IPS DF 6.9 (cell line): Measurements from ENCODE around the gene ELMOD1.

Source experiments
- DNase-seq: peaks from one replicate; pipeline ENCODE4 v3.0.0-alpha.2; 2013; ENCODE audit warnings: low read depth, low spot score
- H3K27ac ChIP-seq: one replicate; pipeline ENCODE4 v1.5.1; 2013; ENCODE audit warnings: low read length, control low read depth
- H3K27me3 ChIP-seq: 2 replicates; pipeline ENCODE4 v1.6.1; 2013; ENCODE audit warnings: mild to moderate bottlenecking, low read length; ENCODE audit not compliant: control insufficient read depth, insufficient read depth
- H3K36me3 ChIP-seq: 2 replicates; pipeline ENCODE4 v1.6.1; 2013; ENCODE audit warnings: low read length; ENCODE audit not compliant: control insufficient read depth, insufficient read depth
- H3K4me1 ChIP-seq: 2 replicates; pipeline ENCODE4 v1.6.1; 2013; ENCODE audit warnings: low read length; ENCODE audit not compliant: control insufficient read depth, insufficient read depth
- H3K4me3 ChIP-seq: 2 replicates; pipeline ENCODE4 v1.5.1; 2013; ENCODE audit warnings: mild to moderate bottlenecking, low read length
- H3K9me3 ChIP-seq: 2 replicates; pipeline ENCODE4 v1.6.1; 2013; ENCODE audit warnings: low read length, inconsistent platforms; ENCODE audit not compliant: control insufficient read depth, insufficient read depth
- WGBS: extraction: QIAGEN DNeasy Blood & Tissue Kit; methylation state at CpG from one replicate; pipeline ENCODE4 v1.1.7; 2013; ENCODE audit warnings: mixed read lengths, missing lambda C conversion rate; ENCODE audit not compliant: insufficient read length, insufficient coverage; 5-methylcytosine and 5-hydroxymethylcytosine counted together

ELMOD1 gene

GRCh38 chr11:107631931-107632330 is 41.0 kb downstream of the ELMOD1 start:
- DNase-seq, result no peak
- Histone ChIP-seq H3K27me3 (no peaks in the 10 kb centered on the region), H3K27ac (no peak overlapping the region), H3K36me3 (no peaks in the 10 kb centered on the region), H3K4me3 (no peak overlapping the region), H3K4me1 (no peaks in the 10 kb centered on the region), H3K9me3 (no peaks in the 10 kb centered on the region)
- WGBS, result no CpG with 5 or more reads among the region's 2 CpGs

DNA sequence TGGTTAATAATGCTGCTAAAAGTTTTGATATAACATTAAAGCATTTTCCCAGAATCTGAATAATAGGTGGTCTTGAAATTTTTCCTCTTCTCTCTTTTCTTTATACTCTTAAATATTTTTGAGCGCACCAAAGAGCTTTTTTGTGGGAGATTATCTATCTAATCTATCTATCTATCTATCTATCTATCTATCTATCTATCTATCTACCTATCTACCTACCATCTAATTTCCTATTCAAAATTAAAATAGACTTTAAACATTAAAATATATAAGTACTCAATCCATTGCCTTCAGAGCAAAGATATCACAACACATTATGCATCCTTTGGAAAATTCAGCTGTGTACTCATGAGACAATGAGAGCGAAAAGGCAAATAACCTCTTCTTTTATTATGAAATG is 55.8 kb downstream of the ELMOD1 start:
- WGBS, result no CpG with 5 or more reads among the region's 2 CpGs
- no peaks in the 10 kb centered on the region for H3K4me1 ChIP-seq
- DNase-seq, result no peak
- no peaks in the 10 kb centered on the region for H3K27me3 ChIP-seq
- no peak overlapping the region for H3K27ac ChIP-seq
- H3K36me3 ChIP-seq, result no peaks in the 10 kb centered on the region
- H3K9me3 ChIP-seq, result no peaks in the 10 kb centered on the region
- H3K4me3 ChIP-seq, result no peak overlapping the region

GRCh38 chr11:107648242-107648641 is 57.3 kb downstream of the ELMOD1 start:
- Histone ChIP-seq H3K4me3 (no peak overlapping the region), H3K4me1 (no peaks in the 10 kb centered on the region), H3K9me3 (no peaks in the 10 kb centered on the region), H3K27ac (no peak overlapping the region), H3K36me3 (no peaks in the 10 kb centered on the region), H3K27me3 (no peaks in the 10 kb centered on the region)
- DNase-seq, result no peak
- no CpG with 5 or more reads among the region's 3 CpGs for WGBS

- H3K9me3 ChIP-seq, result no peaks in the 10 kb centered on the region
- DNase-seq, result no peak
- H3K4me1 ChIP-seq, result no peaks in the 10 kb centered on the region
- H3K4me3 ChIP-seq, result no peak overlapping the region
- no CpG with 5 or more reads among the region's 4 CpGs for WGBS
- H3K27me3 ChIP-seq, result no peaks in the 10 kb centered on the region
- no peak overlapping the region for H3K27ac ChIP-seq
- no peaks in the 10 kb centered on the region for H3K36me3 ChIP-seq
Observed at GRCh38 chr11:107651672-107652071, 60.7 kb downstream of the ELMOD1 start.

DNA sequence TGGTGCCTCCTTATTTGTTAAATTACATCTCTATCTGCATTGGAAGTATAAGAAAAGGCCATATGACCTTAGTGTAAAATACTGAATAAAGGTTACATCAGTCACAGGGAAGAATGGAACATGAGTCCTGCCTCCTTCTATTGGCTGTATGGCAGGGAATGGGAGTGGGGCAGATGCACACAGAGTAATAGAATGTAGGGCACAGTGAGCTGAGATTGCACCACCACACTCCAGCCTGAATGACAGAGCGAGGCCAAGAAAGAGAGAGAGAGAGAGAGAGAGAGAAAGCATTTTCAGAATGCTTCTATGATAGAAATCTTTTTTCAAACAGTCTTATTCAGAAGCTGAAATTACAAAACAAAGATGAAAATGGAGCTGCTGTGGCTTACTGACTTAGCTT is 62.1 kb downstream of the ELMOD1 start:
- WGBS, result no CpG with 5 or more reads among the region's 1 CpG
- H3K4me3 ChIP-seq, result no peak overlapping the region
- no peaks in the 10 kb centered on the region for H3K36me3 ChIP-seq
- no peaks in the 10 kb centered on the region for H3K27me3 ChIP-seq
- H3K4me1 ChIP-seq, result no peaks in the 10 kb centered on the region
- no peak overlapping the region for H3K27ac ChIP-seq
- no peaks in the 10 kb centered on the region for H3K9me3 ChIP-seq
- DNase-seq, result no peak

- Histone ChIP-seq H3K9me3 (no peaks in the 10 kb centered on the region), H3K4me3 (no peak overlapping the region), H3K27ac (no peak overlapping the region), H3K27me3 (no peaks in the 10 kb centered on the region), H3K36me3 (no peaks in the 10 kb centered on the region), H3K4me1 (peaks cover 4% of the 10 kb centered on the region; the same call in 1 of the 2 replicates)
- DNase-seq, result no peak
- no CpG with 5 or more reads among the region's 4 CpGs for WGBS
Observed at GRCh38 chr11:107655602-107656001, 64.7 kb downstream of the ELMOD1 start.

DNA sequence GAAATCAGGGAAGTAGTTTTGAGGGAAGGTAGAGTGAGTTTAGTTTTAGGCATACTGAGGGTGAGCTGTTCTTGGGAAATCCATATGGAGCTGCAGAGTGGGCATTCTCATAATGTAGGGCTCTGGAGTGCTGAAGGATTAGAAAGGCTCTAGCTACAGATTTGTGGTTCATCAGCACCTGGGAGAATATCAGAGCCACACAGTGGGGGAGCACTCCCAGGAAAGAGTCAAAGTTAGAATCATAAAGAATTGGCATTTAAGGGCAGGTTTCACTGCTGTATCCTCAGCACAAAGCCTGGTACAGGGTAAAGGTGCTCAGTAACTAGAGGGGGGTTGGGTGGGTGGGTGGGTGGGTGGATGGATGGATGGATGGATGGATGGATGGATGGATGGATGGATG is 68.4 kb downstream of the ELMOD1 start:
- H3K4me3 ChIP-seq, result no peak overlapping the region
- no peak for DNase-seq
- no peaks in the 10 kb centered on the region for H3K27me3 ChIP-seq
- no peaks in the 10 kb centered on the region for H3K36me3 ChIP-seq
- H3K4me1 ChIP-seq, result peaks cover 4% of the 10 kb centered on the region; the same call in 1 of the 2 replicates
- H3K9me3 ChIP-seq, result no peaks in the 10 kb centered on the region
- no peak overlapping the region for H3K27ac ChIP-seq

- DNase-seq, result no peak
- Histone ChIP-seq H3K27ac (no peak overlapping the region), H3K36me3 (no peaks in the 10 kb centered on the region), H3K4me3 (no peak overlapping the region), H3K27me3 (no peaks in the 10 kb centered on the region), H3K4me1 (peaks cover 4% of the 10 kb centered on the region; the same call in 1 of the 2 replicates), H3K9me3 (no peaks in the 10 kb centered on the region)
- no CpG with 5 or more reads among the region's 3 CpGs for WGBS
Observed at GRCh38 chr11:107660066-107660465, 69.1 kb downstream of the ELMOD1 start.

GRCh38 chr11:107661656-107662055 is 70.7 kb downstream of the ELMOD1 start:
- no CpG with 5 or more reads among the region's 1 CpG for whole genome bisulfite sequencing
- DNase-seq, result no peak

GRCh38 chr11:107665018-107665417 is 74.1 kb downstream of the ELMOD1 start:
- no peaks in the 10 kb centered on the region for H3K36me3 ChIP-seq
- no peak overlapping the region for H3K4me3 ChIP-seq
- no peaks in the 10 kb centered on the region for H3K27me3 ChIP-seq
- H3K4me1 ChIP-seq, result peaks cover 2% of the 10 kb centered on the region
- H3K9me3 ChIP-seq, result no peaks in the 10 kb centered on the region
- no CpG with 5 or more reads among the region's 10 CpGs for WGBS
- no peak for DNase-seq
- no peak overlapping the region for H3K27ac ChIP-seq

More at GRCh38 chr11:107661656-107662055, 70.7 kb downstream of the ELMOD1 start:
- Histone ChIP-seq H3K27me3 (no peaks in the 10 kb centered on the region), H3K4me1 (peaks cover 4% of the 10 kb centered on the region; the same call in 1 of the 2 replicates), H3K36me3 (no peaks in the 10 kb centered on the region), H3K4me3 (no peak overlapping the region), H3K9me3 (no peaks in the 10 kb centered on the region), H3K27ac (no peak overlapping the region)

- Histone ChIP-seq H3K4me1 (peaks cover 2% of the 10 kb centered on the region), H3K4me3 (no peak overlapping the region), H3K36me3 (no peaks in the 10 kb centered on the region), H3K27ac (no peak overlapping the region), H3K9me3 (no peaks in the 10 kb centered on the region), H3K27me3 (no peaks in the 10 kb centered on the region)
- DNase-seq, result no peak
- no CpG with 5 or more reads among the region's 8 CpGs for WGBS
Observed at GRCh38 chr11:107666911-107667613, 76.1 kb downstream of the ELMOD1 start.
